IMR-90 (cell line): ENCODE data around the gene PADI1. TPM values are rescaled to one million over a fixed set of nuclear protein-coding genes. Genes with fewer than 3 reads are reported as not detected.

Source experiments
- polyA plus RNA-seq, 3 experiments: library from polyadenylated mRNA; depleted of rRNA; stranded (reverse); fragments of >200 nt; gene quantifications; 2 replicates each; pipeline ENCODE4 v1.2.3, GENCODE V29; 2012; ENCODE audit warnings: low replicate concordance in 1 of 3
- total RNA-seq: library from RNA; depleted of rRNA; stranded (reverse); fragments of >200 nt; gene quantifications from 2 replicates; pipeline ENCODE4 v1.2.3, GENCODE V29; 2012
- TF ChIP-seq, protein P1 (sequence below): conservative IDR thresholded peaks from 2 replicates; pipeline ENCODE4 v1.5.1; 2012; ENCODE audit warnings: mild to moderate bottlenecking, low read depth, low read length, improper control_type of control experiment

The PADI1 gene
- total and polyA plus RNA-seq, 2 of the 4 experiments (the other 2 are of a cell fraction), result 0.17 TPM; not detected in 1

DNA sequence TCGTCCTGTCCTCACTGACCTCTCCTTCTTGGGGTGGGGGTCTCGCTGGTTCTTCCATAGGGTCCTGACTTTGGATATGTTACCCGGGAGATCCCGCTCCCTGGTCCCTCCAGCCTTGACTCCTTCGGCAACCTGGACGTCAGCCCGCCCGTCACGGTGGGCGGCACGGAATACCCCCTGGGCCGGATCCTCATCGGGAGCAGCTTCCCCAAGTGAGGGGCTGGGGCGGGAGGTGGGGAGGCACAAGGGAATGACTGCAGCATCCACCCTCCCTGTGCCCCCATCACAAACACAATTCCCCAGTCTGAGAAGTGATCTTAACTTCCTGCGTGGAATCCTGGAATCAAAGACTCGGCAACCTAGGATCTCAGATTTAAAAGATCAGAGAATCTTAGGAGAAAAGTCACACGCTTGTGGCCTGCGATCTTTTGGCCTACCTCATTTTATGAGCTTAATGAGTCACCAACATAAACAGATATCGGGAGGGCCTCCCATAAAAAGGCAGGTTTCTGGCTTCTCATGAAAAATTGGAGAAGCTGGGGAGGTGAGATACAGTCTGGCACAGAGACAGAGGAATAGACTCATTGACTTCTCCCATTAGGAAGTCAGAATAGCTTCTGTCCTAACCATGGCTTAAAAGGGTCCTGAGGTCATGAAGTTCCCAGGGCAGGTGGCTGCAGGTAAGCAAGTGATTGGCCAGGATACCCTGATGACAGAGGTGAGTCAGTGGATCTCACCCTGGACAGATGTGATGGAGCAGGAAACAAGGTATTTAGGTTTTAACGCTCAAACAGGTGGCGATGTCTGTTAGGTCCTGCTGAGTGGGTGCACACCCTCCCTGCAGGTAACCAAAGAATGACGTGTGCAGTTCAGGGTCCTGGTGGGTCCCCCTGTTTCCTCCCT is 28.1 kb downstream of the PADI1 start (continued):
- TF ChIP-seq, protein P1, sequence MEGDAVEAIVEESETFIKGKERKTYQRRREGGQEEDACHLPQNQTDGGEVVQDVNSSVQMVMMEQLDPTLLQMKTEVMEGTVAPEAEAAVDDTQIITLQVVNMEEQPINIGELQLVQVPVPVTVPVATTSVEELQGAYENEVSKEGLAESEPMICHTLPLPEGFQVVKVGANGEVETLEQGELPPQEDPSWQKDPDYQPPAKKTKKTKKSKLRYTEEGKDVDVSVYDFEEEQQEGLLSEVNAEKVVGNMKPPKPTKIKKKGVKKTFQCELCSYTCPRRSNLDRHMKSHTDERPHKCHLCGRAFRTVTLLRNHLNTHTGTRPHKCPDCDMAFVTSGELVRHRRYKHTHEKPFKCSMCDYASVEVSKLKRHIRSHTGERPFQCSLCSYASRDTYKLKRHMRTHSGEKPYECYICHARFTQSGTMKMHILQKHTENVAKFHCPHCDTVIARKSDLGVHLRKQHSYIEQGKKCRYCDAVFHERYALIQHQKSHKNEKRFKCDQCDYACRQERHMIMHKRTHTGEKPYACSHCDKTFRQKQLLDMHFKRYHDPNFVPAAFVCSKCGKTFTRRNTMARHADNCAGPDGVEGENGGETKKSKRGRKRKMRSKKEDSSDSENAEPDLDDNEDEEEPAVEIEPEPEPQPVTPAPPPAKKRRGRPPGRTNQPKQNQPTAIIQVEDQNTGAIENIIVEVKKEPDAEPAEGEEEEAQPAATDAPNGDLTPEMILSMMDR, result no peak
